Osteoblast (primary cell): ENCODE results near the gene NT5DC3. TPM values are rescaled to one million over a fixed set of nuclear protein-coding genes. Genes with fewer than 3 reads are reported as not detected.
A peak's percentile ranks its signal among the peaks of the same experiment; 100 is the strongest.

Experiments
- DNase-seq: peaks from one replicate; pipeline ENCODE4 v3.0.0; 2011; ENCODE audit warnings: low spot score, mixed read lengths; ENCODE audit not compliant: insufficient read length; ENCODE audit errors: missing footprints
- H2AFZ ChIP-seq: 2 replicates; pipeline ENCODE4 v1.6.0; 2011; ENCODE audit warnings: mild to moderate bottlenecking, low read length
- H3K27ac ChIP-seq: 2 replicates; pipeline ENCODE4 v1.5.1; 2011; ENCODE audit warnings: mild to moderate bottlenecking, low read depth, low read length, moderate library complexity
- H3K27me3 ChIP-seq: 2 replicates; pipeline ENCODE4 v1.6.0; 2012; ENCODE audit warnings: mild to moderate bottlenecking, control low read depth, inconsistent platforms, low read length, moderate library complexity; ENCODE audit not compliant: insufficient read depth
- H3K36me3 ChIP-seq: 2 replicates; pipeline ENCODE4 v1.5.1; 2011; ENCODE audit warnings: mild to moderate bottlenecking, low read length, control low read depth, moderate library complexity; ENCODE audit not compliant: insufficient read depth
- H3K4me1 ChIP-seq: 2 replicates; pipeline ENCODE4 v1.5.1; 2011; ENCODE audit warnings: mild to moderate bottlenecking, low read length, control low read depth, moderate library complexity; ENCODE audit not compliant: insufficient read depth
- H3K4me2 ChIP-seq: 2 replicates; pipeline ENCODE4 v1.6.0; 2011; ENCODE audit warnings: mild to moderate bottlenecking, low read length; ENCODE audit not compliant: insufficient read depth
- H3K4me3 ChIP-seq: fragments of 200-600 bp; sonication (generic); 3 replicates; pipeline ENCODE4 v1.5.1; 2012; ENCODE audit warnings: mild to moderate bottlenecking, low read length, inconsistent platforms; ENCODE audit not compliant: insufficient read depth
- H3K79me2 ChIP-seq: 2 replicates; pipeline ENCODE4 v1.6.0; 2012; ENCODE audit warnings: mild to moderate bottlenecking, low read length, control low read depth, inconsistent platforms; ENCODE audit not compliant: insufficient read depth
- H3K9me3 ChIP-seq: 2 replicates; pipeline ENCODE4 v1.5.1; 2011; ENCODE audit warnings: low read depth, low read length, control low read depth
- H4K20me1 ChIP-seq: 2 replicates; pipeline ENCODE4 v1.6.0; 2012; ENCODE audit warnings: mild to moderate bottlenecking, low read length, control low read depth; ENCODE audit not compliant: insufficient read depth
- total RNA-seq: library from RNA; depleted of rRNA; stranded (reverse); fragments of >200 nt; gene quantifications from 2 replicates; pipeline ENCODE4 v1.2.3, GENCODE V29; 2012
- TF ChIP-seq, protein P1 (sequence below): IDR thresholded peaks from 2 replicates; pipeline ENCODE4 v1.5.1; 2011; ENCODE audit warnings: mild to moderate bottlenecking, low read depth, low read length, moderate library complexity; ENCODE audit errors: extremely low read depth

The NT5DC3 gene
- total RNA-seq, 1 donor, result 10.1 TPM

GRCh38 chr12:103805655-103806360 is 35.2 kb downstream of the NT5DC3 start:
- Histone ChIP-seq H4K20me1 (no peaks in the 10 kb centered on the region), H3K9me3 (no peaks in the 10 kb centered on the region), H3K4me3 (no peak overlapping the region)

GRCh38 chr12:103803847-103804246 is 37.2 kb downstream of the NT5DC3 start:
- no peaks in the 10 kb centered on the region for H4K20me1 ChIP-seq
- H3K9me3 ChIP-seq, result no peaks in the 10 kb centered on the region
- peaks cover 10% of the 10 kb centered on the region for H3K79me2 ChIP-seq
- H3K27me3 ChIP-seq, result no peaks in the 10 kb centered on the region
- H2AFZ ChIP-seq, result no peak overlapping the region
- H3K4me3 ChIP-seq, result no peak overlapping the region
- peaks cover 57% of the 10 kb centered on the region for H3K4me1 ChIP-seq
- no peak overlapping the region for H3K27ac ChIP-seq
- no peaks in the 10 kb centered on the region for H3K36me3 ChIP-seq
- H3K4me2 ChIP-seq, result no peak overlapping the region
- TF ChIP-seq, protein P1, sequence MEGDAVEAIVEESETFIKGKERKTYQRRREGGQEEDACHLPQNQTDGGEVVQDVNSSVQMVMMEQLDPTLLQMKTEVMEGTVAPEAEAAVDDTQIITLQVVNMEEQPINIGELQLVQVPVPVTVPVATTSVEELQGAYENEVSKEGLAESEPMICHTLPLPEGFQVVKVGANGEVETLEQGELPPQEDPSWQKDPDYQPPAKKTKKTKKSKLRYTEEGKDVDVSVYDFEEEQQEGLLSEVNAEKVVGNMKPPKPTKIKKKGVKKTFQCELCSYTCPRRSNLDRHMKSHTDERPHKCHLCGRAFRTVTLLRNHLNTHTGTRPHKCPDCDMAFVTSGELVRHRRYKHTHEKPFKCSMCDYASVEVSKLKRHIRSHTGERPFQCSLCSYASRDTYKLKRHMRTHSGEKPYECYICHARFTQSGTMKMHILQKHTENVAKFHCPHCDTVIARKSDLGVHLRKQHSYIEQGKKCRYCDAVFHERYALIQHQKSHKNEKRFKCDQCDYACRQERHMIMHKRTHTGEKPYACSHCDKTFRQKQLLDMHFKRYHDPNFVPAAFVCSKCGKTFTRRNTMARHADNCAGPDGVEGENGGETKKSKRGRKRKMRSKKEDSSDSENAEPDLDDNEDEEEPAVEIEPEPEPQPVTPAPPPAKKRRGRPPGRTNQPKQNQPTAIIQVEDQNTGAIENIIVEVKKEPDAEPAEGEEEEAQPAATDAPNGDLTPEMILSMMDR, result no peak
- DNase-seq, result no peak

More at GRCh38 chr12:103805655-103806360, 35.2 kb downstream of the NT5DC3 start:
- H2AFZ ChIP-seq, result no peak overlapping the region
- TF ChIP-seq, protein P1, result no peak
- H3K79me2 ChIP-seq, result peaks cover 15% of the 10 kb centered on the region
- peaks cover 8% of the 10 kb centered on the region for H3K36me3 ChIP-seq
- no peaks in the 10 kb centered on the region for H3K27me3 ChIP-seq
- no peak for DNase-seq
- H3K27ac ChIP-seq, result peak overlapping the region; percentile 78
- H3K4me1 ChIP-seq, result peaks cover 47% of the 10 kb centered on the region
- H3K4me2 ChIP-seq, result peak overlapping the region; percentile 24

GRCh38 chr12:103802586-103802886 is 38.5 kb downstream of the NT5DC3 start:
- no peak for DNase-seq
- Histone ChIP-seq H3K4me2 (no peak overlapping the region), H3K4me1 (peaks cover 57% of the 10 kb centered on the region), H3K27me3 (no peaks in the 10 kb centered on the region), H3K36me3 (peaks cover 8% of the 10 kb centered on the region), H4K20me1 (no peaks in the 10 kb centered on the region), H3K4me3 (no peak overlapping the region), H2AFZ (no peak overlapping the region), H3K27ac (peak overlapping the region; percentile 0), H3K79me2 (no peaks in the 10 kb centered on the region), H3K9me3 (no peaks in the 10 kb centered on the region)
- TF ChIP-seq, protein P1, result no peak

DNA sequence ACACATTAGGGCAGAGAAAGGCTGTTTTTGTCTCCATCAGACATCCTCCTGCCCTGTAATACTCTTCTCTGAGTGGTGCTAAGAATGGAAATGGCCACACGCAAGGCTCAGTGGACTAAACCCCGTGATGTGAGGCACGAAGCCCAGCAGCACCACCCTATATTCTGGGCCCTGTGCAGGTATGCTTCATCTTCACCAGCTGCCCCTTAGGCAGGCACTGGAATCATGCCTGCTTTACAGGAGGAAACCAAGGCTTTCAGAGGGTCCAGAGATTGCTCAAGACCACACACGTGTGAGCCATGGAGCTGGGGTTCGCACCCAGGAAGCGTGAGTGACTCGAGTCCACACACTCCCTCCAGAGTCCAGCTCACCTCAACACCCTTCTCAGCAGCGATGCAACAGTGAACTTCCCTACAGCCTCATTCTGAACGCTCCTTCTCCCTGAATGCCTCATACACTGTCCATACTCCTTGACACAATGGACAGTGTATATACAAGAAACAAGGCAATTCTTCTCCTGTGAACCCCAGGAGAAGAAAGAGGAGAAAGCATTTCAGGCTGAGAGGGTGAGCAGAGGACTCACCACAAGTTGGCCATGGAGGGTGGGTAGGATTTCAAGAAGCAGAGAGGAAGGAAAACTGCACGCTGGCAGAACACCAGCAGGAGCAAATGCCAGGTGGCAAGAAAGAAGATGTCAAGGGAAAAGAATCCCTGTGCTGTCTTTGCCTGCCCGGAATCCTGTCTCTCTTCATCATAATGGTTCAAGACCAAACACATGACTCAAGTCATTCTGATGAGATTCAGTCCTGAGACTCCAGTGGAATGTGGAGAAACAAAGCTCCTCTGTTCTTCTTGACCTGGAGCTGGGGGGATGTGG is 39.1 kb downstream of the NT5DC3 start:
- H2AFZ ChIP-seq, result no peak overlapping the region
- no peak overlapping the region for H3K4me2 ChIP-seq
- no peaks in the 10 kb centered on the region for H3K27me3 ChIP-seq
- no peaks in the 10 kb centered on the region for H3K9me3 ChIP-seq
- H3K36me3 ChIP-seq, result peaks cover 8% of the 10 kb centered on the region
- DNase-seq, result no peak
- H3K4me1 ChIP-seq, result peaks cover 52% of the 10 kb centered on the region
- TF ChIP-seq, protein P1, result no peak
- H3K4me3 ChIP-seq, result no peak overlapping the region
- H3K79me2 ChIP-seq, result no peaks in the 10 kb centered on the region
- no peaks in the 10 kb centered on the region for H4K20me1 ChIP-seq
- H3K27ac ChIP-seq, result peak overlapping the region; percentile 4
